HCT116 (cell line): ENCODE results near the gene KIF1A. TPM values are rescaled to one million over a fixed set of nuclear protein-coding genes. Genes with fewer than 3 reads are reported as not detected.
"Not testable (repeated sequence)": the region's sequence is repeated elsewhere in the genome, so short reads cannot be mapped to it uniquely, and the experiment has no call there.

ENCODE experiments used
- ATAC-seq: fragments of 200-7000 bp; cut with Tn5 transposase; 2 replicates; pipeline ENCODE4 v1.9.1; 2020; ENCODE audit warnings: mild to moderate bottlenecking, moderate library complexity
- BruUV-seq: library from RNA; stranded (reverse); fragments of 400-500 nt; replicated peaks from 2 replicates; lab custom pipeline; 2021; lab: Mats Ljungman, UMichigan
- CTCF ChIA-PET: fragments of 300-600 bp; sonication (Branson Sonifier 250); formaldehyde crosslinking; loops from one replicate; lab custom pipeline; 2021; ENCODE audit warnings: antibody characterized with exemption; lab: Charles Lee
- POLR2A ChIA-PET: fragments of 300-600, 350-600 bp; sonication (Branson Sonifier 250); formaldehyde crosslinking; loops from one replicate; lab custom pipeline; 2021; ENCODE audit warnings: antibody characterized with exemption; lab: Charles Lee
- RAD21 ChIA-PET, 2 experiments: fragments of 300-600 bp; sonication (Branson Sonifier 250); formaldehyde crosslinking; loops; one replicate each; lab custom pipeline; 2023; ENCODE audit warnings: low total read pairs in 2 of 2; ENCODE audit not compliant: uncharacterized antibody in 2 of 2, unreplicated experiment in 2 of 2, low non-redundant PET in 1 of 2; lab: Charles Lee
- DNase-seq: peaks from one replicate; pipeline ENCODE4 v3.0.0-alpha.2; 2010; ENCODE audit warnings: low read depth, low spot score
- H2AFZ ChIP-seq: fragments of 200-600 bp; shearing (Covaris generic), sonication (generic); 2 replicates; pipeline ENCODE4 v1.6.1; 2017; ENCODE audit warnings: low read depth, mixed run types, mixed read lengths, antibody characterized with exemption, low read length; ENCODE audit not compliant: poor library complexity, severe bottlenecking
- H3K27ac ChIP-seq: 2 replicates; pipeline ENCODE4 v1.5.1; 2012; ENCODE audit warnings: low read depth, low read length
- H3K27me3 ChIP-seq: fragments of 200-600 bp; sonication (generic); 2 replicates; pipeline ENCODE4 v1.6.1; 2016; ENCODE audit warnings: mixed run types, low read length, mixed read lengths; ENCODE audit not compliant: insufficient read depth
- H3K36me3 ChIP-seq, 2 experiments: fragments of 200-500 bp in 1 of 2; fragments of 200-600 bp in 1 of 2; sonication (Bioruptor generic) in 1 of 2; sonication (generic) in 1 of 2; 2 replicates each; pipeline versions ENCODE4 v1.5.1 to v1.6.1; 2014 to 2016; ENCODE audit warnings: low read length in 2 of 2, inconsistent platforms in 1 of 2, mixed read lengths in 1 of 2, mixed run types in 1 of 2; ENCODE audit not compliant: insufficient read depth in 2 of 2, control insufficient read depth in 1 of 2
- H3K4me1 ChIP-seq, 2 experiments: fragments of 200-600 bp in 1 of 2; sonication (generic) in 1 of 2; 2 replicates each; pipeline versions ENCODE4 v1.5.1 to v1.6.1; 2012 to 2017; ENCODE audit warnings: low read length in 2 of 2, inconsistent platforms in 1 of 2, mild to moderate bottlenecking in 1 of 2, mixed read lengths in 1 of 2, mixed run types in 1 of 2, moderate library complexity in 1 of 2; ENCODE audit not compliant: insufficient read depth in 2 of 2, control insufficient read depth in 1 of 2
- H3K4me2 ChIP-seq: fragments of 200-600 bp; sonication (generic); 2 replicates; pipeline ENCODE4 v1.6.1; 2017; ENCODE audit warnings: mixed run types, low read length, mixed read lengths
- H3K4me3 ChIP-seq, 2 experiments: fragments of 200-600 bp in 1 of 2; sonication (generic) in 1 of 2; replicated peaks in 1 of 2; 2 replicates each; pipeline ENCODE4 v1.5.1; 2011 to 2016; ENCODE audit warnings: low read length in 2 of 2, control low read depth in 1 of 2, low read depth in 1 of 2, mild to moderate bottlenecking in 1 of 2, mixed read lengths in 1 of 2, mixed run types in 1 of 2
- H3K79me2 ChIP-seq: fragments of 200-600 bp; sonication (generic); 2 replicates; pipeline ENCODE4 v1.6.1; 2017; ENCODE audit warnings: mild to moderate bottlenecking, mixed run types, low read length, moderate library complexity, mixed read lengths; ENCODE audit not compliant: insufficient read depth
- H3K9ac ChIP-seq: fragments of 200-600 bp; sonication (generic); 2 replicates; pipeline ENCODE4 v1.6.1; 2016; ENCODE audit warnings: low read length, mixed read lengths
- H3K9me2 ChIP-seq: fragments of 200-600 bp; sonication (generic), shearing (Covaris generic); 2 replicates; pipeline ENCODE4 v1.6.1; 2017; ENCODE audit warnings: mixed run types, mild to moderate bottlenecking, moderate library complexity; ENCODE audit not compliant: insufficient read depth
- H3K9me3 ChIP-seq, 2 experiments: fragments of 200-500 bp in 1 of 2; fragments of 200-600 bp in 1 of 2; sonication (Bioruptor generic) in 1 of 2; sonication (generic) in 1 of 2; 2 replicates each; pipeline ENCODE4 v1.6.1; 2014 to 2017; ENCODE audit warnings: low read length in 2 of 2, mixed read lengths in 2 of 2, inconsistent platforms in 1 of 2, low read depth in 1 of 2, mild to moderate bottlenecking in 1 of 2, mixed run types in 1 of 2, moderate library complexity in 1 of 2; ENCODE audit not compliant: control insufficient read depth in 1 of 2, insufficient read depth in 1 of 2
- H4K20me1 ChIP-seq: fragments of 200-600 bp; sonication (generic), shearing (Covaris generic); 2 replicates; pipeline ENCODE4 v1.6.1; 2017; ENCODE audit warnings: mixed run types, mild to moderate bottlenecking, moderate library complexity; ENCODE audit not compliant: insufficient read depth
- EZH2phosphoT487 ChIP-seq: fragments of 200-600 bp; IDR thresholded peaks from 2 replicates; pipeline ENCODE4 v1.6.1; 2018; ENCODE audit warnings: antibody characterized with exemption, borderline replicate concordance
- POLR2AphosphoS5 ChIP-seq: IDR thresholded peaks from 2 replicates; pipeline ENCODE4 v1.6.1; 2011; ENCODE audit warnings: mild to moderate bottlenecking, low read depth, low read length, moderate library complexity
- intact Hi-C: fragments of 100-400 bp; cut with micrococcal nuclease; formaldehyde crosslinking; loops from 2 replicates; pipeline ENCODE4 v1.10.0; 2022
- total RNA-seq: library from RNA; stranded (reverse); gene quantifications from one replicate; pipeline ENCODE4 v1.2.1, GENCODE V29; 2021; ENCODE audit not compliant: unreplicated experiment

Gene KIF1A
- total RNA-seq, 1 experiment from 2014 or later, result 0.27 TPM

- Histone ChIP-seq H3K36me3 (no peaks in the 10 kb centered on the region), H3K4me2 (no peak overlapping the region), H3K9me3 (no peaks in the 10 kb centered on the region), H3K9me2 (no peaks in the 10 kb centered on the region), H3K27ac (no peak overlapping the region), H3K79me2 (no peaks in the 10 kb centered on the region), H3K27me3 (no peaks in the 10 kb centered on the region), H3K9ac (no peak overlapping the region), H4K20me1 (no peaks in the 10 kb centered on the region), H3K4me1 (no peaks in the 10 kb centered on the region), H3K4me3 (no peak overlapping the region), H2AFZ (no peak overlapping the region)
- TF ChIP-seq POLR2AphosphoS5, result no peak
- TF ChIP-seq EZH2phosphoT487, result no peak
- POLR2A ChIA-PET, result no interaction called here
- DNase-seq (no peak), ATAC-seq (peak; percentile 62)
- RAD21 ChIA-PET, result no interaction called here
- intact Hi-C loops, result no loop called here
- CTCF ChIA-PET, result no interaction called here
- no TSS peak for BruUV-seq
These were observed 134.1 kb downstream of the KIF1A start for GRCh38 chr2:240685771-240686371.

GRCh38 chr2:240683980-240684728 lies 135.9 kb downstream of the KIF1A start:
- intact Hi-C loops, H2AFZ ChIP-seq, H3K4me2 ChIP-seq, H3K4me1 ChIP-seq, ATAC-seq, H3K9me3 ChIP-seq, H3K27me3 ChIP-seq, H3K79me2 ChIP-seq, H3K27ac ChIP-seq, BruUV-seq, H3K4me3 ChIP-seq, H3K36me3 ChIP-seq, H3K9me2 ChIP-seq, H4K20me1 ChIP-seq, POLR2A ChIA-PET, CTCF ChIA-PET, H3K9ac ChIP-seq, DNase-seq, RAD21 ChIA-PET: not testable (repeated sequence)

- H3K27ac ChIP-seq, H3K4me1 ChIP-seq, POLR2A ChIA-PET, H4K20me1 ChIP-seq, intact Hi-C loops, H3K36me3 ChIP-seq, H3K9me2 ChIP-seq, H2AFZ ChIP-seq, H3K4me3 ChIP-seq, RAD21 ChIA-PET, H3K4me2 ChIP-seq, H3K79me2 ChIP-seq, H3K9ac ChIP-seq, ATAC-seq, BruUV-seq, DNase-seq, CTCF ChIA-PET, H3K27me3 ChIP-seq, H3K9me3 ChIP-seq: not testable (repeated sequence)
These were observed 136.6 kb downstream of the KIF1A start for GRCh38 chr2:240683329-240683979.

DNA sequence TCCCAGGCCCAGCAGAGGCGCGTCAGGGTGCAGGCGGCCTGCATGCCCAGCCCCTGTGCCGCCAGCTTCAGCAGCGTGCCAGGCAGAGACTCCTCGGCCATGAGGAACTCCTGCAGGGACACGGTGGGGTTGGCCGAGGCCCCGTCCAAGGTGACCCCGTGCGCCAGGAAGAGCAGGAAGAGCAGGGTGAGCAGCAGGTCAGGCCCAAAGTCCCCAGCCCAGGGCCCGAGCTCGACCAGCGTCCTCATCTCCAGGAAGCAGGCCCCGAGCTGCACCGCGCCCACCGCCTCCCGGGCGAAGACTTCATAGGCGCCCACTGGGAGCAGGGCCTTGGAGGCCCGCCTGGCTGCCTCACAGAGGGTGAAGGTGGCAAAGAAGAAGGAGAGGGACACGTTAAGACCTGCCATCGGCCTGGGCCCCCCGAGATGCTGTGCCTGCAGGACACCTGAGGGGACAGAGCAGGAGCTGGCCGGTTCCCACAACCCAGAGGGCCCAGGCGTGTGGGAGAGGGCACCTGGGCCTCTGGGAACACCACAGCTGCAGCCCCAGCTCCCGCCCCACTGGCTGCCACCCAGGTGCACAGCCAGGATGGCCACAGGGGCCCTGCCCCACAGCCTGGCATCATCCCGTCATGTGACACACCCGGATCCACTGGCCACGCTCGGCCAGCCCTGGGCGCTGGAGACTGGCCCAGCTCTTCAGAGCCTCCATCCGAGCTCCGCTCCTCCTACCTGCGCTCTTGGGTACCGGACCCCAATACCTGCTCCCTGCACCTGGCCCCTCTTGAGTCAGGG lies 137.4 kb downstream of the KIF1A start, which contains the start of gene AQP12B:
Gene AQP12B (minus strand): TSS at position 455 of the 794 bp plus-strand sequence. CDS start 48 bp downstream, at position 407.
- DNase-seq, H3K79me2 ChIP-seq, ATAC-seq, H3K9me3 ChIP-seq, CTCF ChIA-PET, H3K4me3 ChIP-seq, BruUV-seq, H3K27me3 ChIP-seq, H3K9me2 ChIP-seq, H4K20me1 ChIP-seq, RAD21 ChIA-PET, POLR2A ChIA-PET, H3K36me3 ChIP-seq, H3K27ac ChIP-seq, H3K4me2 ChIP-seq, H2AFZ ChIP-seq, H3K9ac ChIP-seq, intact Hi-C loops, H3K4me1 ChIP-seq: not testable (repeated sequence)
